ENCODE data around the gene DYNC1I1.

DYNC1I1 gene

GRCh38 chr7:96033009-96033598 lies 260.8 kb downstream of the DYNC1I1 start:
- FAIRE-seq (no peak), DNase-seq (ENCODE audit: insufficient read length, low spot score) (no peak)
- no peak for TF ChIP-seq POLR2A (IDR thresholded peaks at IDR 0.05; ENCODE audit: low read depth, low read length)

- DNase-seq (ENCODE audit: insufficient read length, low spot score) (no peak), FAIRE-seq (no peak)
- no peak for TF ChIP-seq POLR2A (IDR thresholded peaks at IDR 0.05; ENCODE audit: low read depth, low read length)
These were observed 262.8 kb downstream of the DYNC1I1 start for GRCh38 chr7:96034940-96035727.

- TF ChIP-seq POLR2A (IDR thresholded peaks at IDR 0.05; ENCODE audit: low read depth, low read length) = no peak
- no peak for DNase-seq (ENCODE audit: insufficient read length, low spot score)
- FAIRE-seq = no peak
These were observed 268.0 kb downstream of the DYNC1I1 start for GRCh38 chr7:96040250-96040772.

DNA sequence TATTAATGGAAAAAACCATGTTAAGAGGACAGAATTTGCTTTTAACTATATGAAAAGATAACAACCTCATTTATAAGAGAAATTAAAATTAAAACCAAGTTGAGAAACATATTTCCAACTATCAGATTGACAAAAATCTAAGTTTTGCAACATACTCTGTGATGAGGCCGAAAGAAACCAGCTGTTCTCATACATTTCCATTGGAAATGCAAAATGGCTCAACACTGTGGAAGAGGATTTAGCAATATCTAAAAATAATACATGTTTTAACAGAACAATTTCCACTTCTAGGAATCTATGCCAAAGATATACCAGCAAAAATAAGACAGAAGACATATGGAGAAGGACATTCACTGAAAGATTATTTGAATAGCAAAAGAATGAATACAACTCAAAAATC lies 268.8 kb downstream of the DYNC1I1 start:
- FAIRE-seq (no peak), DNase-seq (ENCODE audit: insufficient read length, low spot score) (no peak)
- TF ChIP-seq POLR2A (IDR thresholded peaks at IDR 0.05; ENCODE audit: low read depth, low read length) = no peak

DNA sequence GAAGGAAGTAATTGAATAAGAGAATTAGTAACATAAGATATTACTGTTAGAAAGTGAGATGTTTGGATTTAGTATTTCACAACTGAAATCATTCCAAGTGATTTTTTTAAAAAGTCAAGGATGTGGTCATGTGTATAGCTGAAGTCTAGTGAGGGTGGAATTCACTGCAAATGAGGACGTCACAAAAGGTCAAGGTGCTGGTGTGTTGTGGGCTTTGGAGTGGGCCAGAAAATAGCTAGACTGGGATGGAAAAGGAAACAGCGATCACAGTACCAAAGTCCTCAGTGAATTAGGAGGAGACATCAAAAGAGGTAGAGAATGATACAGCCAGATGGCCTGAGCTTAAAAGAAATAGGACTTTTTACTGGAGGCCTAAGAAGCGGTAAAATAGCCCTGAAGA lies 272.8 kb downstream of the DYNC1I1 start:
- TF ChIP-seq POLR2A (IDR thresholded peaks at IDR 0.05; ENCODE audit: low read depth, low read length) = no peak
- DNase-seq (ENCODE audit: insufficient read length, low spot score) = no peak
- FAIRE-seq = no peak

- no peak for FAIRE-seq
- TF ChIP-seq POLR2A (IDR thresholded peaks at IDR 0.05; ENCODE audit: low read depth, low read length) = no peak
- DNase-seq (ENCODE audit: insufficient read length, low spot score) = no peak
These were observed 273.6 kb downstream of the DYNC1I1 start for GRCh38 chr7:96045919-96046318.

GRCh38 chr7:96052289-96052688 lies 279.9 kb downstream of the DYNC1I1 start:
- FAIRE-seq (no peak), DNase-seq (ENCODE audit: insufficient read length, low spot score) (no peak)
- TF ChIP-seq POLR2A (IDR thresholded peaks at IDR 0.05; ENCODE audit: low read depth, low read length) = no peak

- DNase-seq (ENCODE audit: insufficient read length, low spot score) (no peak), FAIRE-seq (no peak)
- TF ChIP-seq POLR2A (IDR thresholded peaks at IDR 0.05; ENCODE audit: low read depth, low read length) = no peak
These were observed 280.6 kb downstream of the DYNC1I1 start for GRCh38 chr7:96052860-96053470.

- no peak for DNase-seq (ENCODE audit: insufficient read length, low spot score)
- no peak for FAIRE-seq
These were observed 283.4 kb downstream of the DYNC1I1 start for GRCh38 chr7:96055717-96056116.

GRCh38 chr7:96059075-96059474 lies 286.7 kb downstream of the DYNC1I1 start:
- no peak for DNase-seq (ENCODE audit: insufficient read length, low spot score)

More at GRCh38 chr7:96055717-96056116, 283.4 kb downstream of the DYNC1I1 start:
- TF ChIP-seq POLR2A (IDR thresholded peaks at IDR 0.05; ENCODE audit: low read depth, low read length) = no peak

GRCh38 chr7:96061009-96061408 lies 288.7 kb downstream of the DYNC1I1 start:
- FAIRE-seq (no peak), DNase-seq (ENCODE audit: insufficient read length, low spot score) (no peak)
- no peak for TF ChIP-seq POLR2A (IDR thresholded peaks at IDR 0.05; ENCODE audit: low read depth, low read length)

More at GRCh38 chr7:96059075-96059474, 286.7 kb downstream of the DYNC1I1 start:
- FAIRE-seq = no peak
- TF ChIP-seq POLR2A (IDR thresholded peaks at IDR 0.05; ENCODE audit: low read depth, low read length) = no peak

DNA sequence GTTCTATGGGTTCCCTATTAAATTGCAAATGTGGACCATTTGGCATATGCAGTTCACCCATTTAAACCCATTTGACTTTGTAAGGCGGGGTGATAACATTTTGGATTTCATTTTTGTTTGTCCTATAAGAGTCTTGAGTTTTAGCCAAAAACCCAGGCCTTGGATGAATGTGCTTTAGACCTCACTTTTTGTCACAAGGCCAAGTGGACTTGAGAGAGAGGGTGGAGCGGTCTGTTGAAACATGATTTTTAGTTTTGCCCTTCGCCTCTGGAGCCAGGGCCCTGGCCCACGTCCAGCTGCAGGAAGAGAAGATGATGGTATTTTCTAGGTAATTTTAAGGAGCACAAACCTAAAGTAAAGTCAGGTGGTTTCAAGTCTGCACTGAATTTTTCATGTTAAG lies 289.5 kb downstream of the DYNC1I1 start:
- no peak for FAIRE-seq
- DNase-seq (ENCODE audit: insufficient read length, low spot score) = no peak
- TF ChIP-seq POLR2A (IDR thresholded peaks at IDR 0.05; ENCODE audit: low read depth, low read length) = no peak

DNA sequence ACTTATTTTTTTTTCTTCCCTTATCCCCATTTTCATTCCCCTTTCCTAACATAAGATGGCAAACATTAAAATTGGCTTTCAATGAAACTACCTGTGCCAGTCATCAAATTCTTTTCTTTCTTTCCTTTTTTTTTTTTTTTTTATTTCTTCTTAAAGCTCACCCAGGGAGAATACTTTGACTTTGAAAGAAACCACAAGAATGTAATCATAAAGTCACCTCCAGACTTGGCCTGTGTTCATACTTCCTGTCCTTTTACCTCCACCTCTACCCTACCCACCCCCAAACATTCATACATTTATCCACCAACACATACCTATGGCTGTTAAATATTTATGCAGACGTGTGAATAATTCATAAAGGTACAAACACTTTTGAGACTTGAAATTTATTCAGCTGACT lies 295.0 kb downstream of the DYNC1I1 start:
- TF ChIP-seq POLR2A (IDR thresholded peaks at IDR 0.05; ENCODE audit: low read depth, low read length) = no peak
- FAIRE-seq (no peak), DNase-seq (ENCODE audit: insufficient read length, low spot score) (no peak)

- FAIRE-seq (no peak), DNase-seq (ENCODE audit: insufficient read length, low spot score) (no peak)
- TF ChIP-seq POLR2A (IDR thresholded peaks at IDR 0.05; ENCODE audit: low read depth, low read length) = no peak
These were observed 297.0 kb downstream of the DYNC1I1 start for GRCh38 chr7:96069401-96069800.
